ENCODE results near the gene RPS19. TPM values are rescaled to one million over a fixed set of nuclear protein-coding genes. Genes with fewer than 3 reads are reported as not detected.

The RPS19 gene
- total RNA-seq, 2 experiments from 2014 or later = 2,679 to 3,011 TPM

- peaks cover 54% of the 10 kb centered on the region for H3K4me1 Mint-ChIP-seq
- no peak for DNase-seq
- CTCF ChIA-PET = interaction anchor here (1.4 to 2.6 kb wide), 2 partner anchors 11 to 13 kb away, joined by 5 to 14 read pairs; no protein-coding TSS in a partner anchor
These were observed 2.5 kb downstream of the RPS19 start for GRCh38 chr19:41862445-41862986.

GRCh38 chr19:41863209-41863931 is 3.3 kb downstream of the RPS19 start:
- POLR2A ChIA-PET = interaction anchor here (0.5 to 0.6 kb wide), 2 partner anchors 8 to 11 kb away, joined by 3 to 9 read pairs; no protein-coding TSS in a partner anchor
- no peak for DNase-seq
- Mint-ChIP-seq H3K9me3 (no peaks in the 10 kb centered on the region), H3K27ac (peak overlapping the region; percentile 37), H3K36me3 (ENCODE audit: low read depth) (peaks cover 62% of the 10 kb centered on the region), H3K27me3 (no peaks in the 10 kb centered on the region), H3K4me3 (peak overlapping the region; percentile 79), H3K4me1 (peaks cover 63% of the 10 kb centered on the region)
- CTCF ChIA-PET = interaction anchor here (1.0 to 2.6 kb wide), 4 partner anchors 10 to 94 kb away, joined by 3 to 14 read pairs (median 4); no protein-coding TSS in a partner anchor

More at GRCh38 chr19:41862445-41862986, 2.5 kb downstream of the RPS19 start:
- Mint-ChIP-seq H3K9me3 (no peaks in the 10 kb centered on the region), H3K27ac (peak overlapping the region; percentile 84), H3K36me3 (ENCODE audit: low read depth) (peaks cover 56% of the 10 kb centered on the region), H3K27me3 (no peaks in the 10 kb centered on the region), H3K4me3 (peak overlapping the region; percentile 79)
- POLR2A ChIA-PET = interaction anchor here (0.5 to 0.6 kb wide), 2 partner anchors 9 to 12 kb away, joined by 3 to 9 read pairs; no protein-coding TSS in a partner anchor

GRCh38 chr19:41864374-41864773 is 4.3 kb downstream of the RPS19 start:
- Mint-ChIP-seq H3K4me1 (peaks cover 68% of the 10 kb centered on the region), H3K4me3 (peak overlapping the region; percentile 33), H3K27me3 (no peaks in the 10 kb centered on the region), H3K36me3 (ENCODE audit: low read depth) (peaks cover 69% of the 10 kb centered on the region), H3K9me3 (no peaks in the 10 kb centered on the region), H3K27ac (peak overlapping the region; percentile 74)
- ChIA-PET CTCF (interaction anchor here (1.0 to 2.6 kb wide), 5 partner anchors 9 to 93 kb away, joined by 3 to 14 read pairs (median 4); no protein-coding TSS in a partner anchor), POLR2A (no interaction called here)
- no peak for DNase-seq

GRCh38 chr19:41866284-41866683 is 6.2 kb downstream of the RPS19 start:
- peak overlapping the region; percentile 25 for H3K27ac Mint-ChIP-seq
- H3K4me3 Mint-ChIP-seq = no peak overlapping the region
- H3K36me3 Mint-ChIP-seq (ENCODE audit: low read depth) = peaks cover 76% of the 10 kb centered on the region
- CTCF ChIA-PET = interaction anchor here (0.9 to 2.6 kb wide), 2 partner anchors 15 to 23 kb away, joined by 3 to 5 read pairs; no protein-coding TSS in a partner anchor
- DNase-seq = no peak
- no peaks in the 10 kb centered on the region for H3K9me3 Mint-ChIP-seq
- H3K4me1 Mint-ChIP-seq = peaks cover 80% of the 10 kb centered on the region
- POLR2A ChIA-PET = no interaction called here
- H3K27me3 Mint-ChIP-seq = no peaks in the 10 kb centered on the region

GRCh38 chr19:41868120-41868988 is 8.3 kb downstream of the RPS19 start:
- H3K9me3 Mint-ChIP-seq = no peaks in the 10 kb centered on the region
- DNase-seq = no peak
- peaks cover 80% of the 10 kb centered on the region for H3K4me1 Mint-ChIP-seq
- ChIA-PET POLR2A (interaction anchor here (0.6 to 1.3 kb wide), 2 partner anchors 8 to 34 kb away, joined by 3 to 5 read pairs; partner anchors contain the start of gene RPS19), CTCF (interaction anchor here (0.6 to 1.4 kb wide), 3 partner anchors 9 to 115 kb away, joined by 4 to 5 read pairs (median 4); partner anchors contain the start of gene RPS19)
- peak overlapping the region; percentile 77 for H3K27ac Mint-ChIP-seq
- H3K27me3 Mint-ChIP-seq = no peaks in the 10 kb centered on the region
- peaks cover 71% of the 10 kb centered on the region for H3K36me3 Mint-ChIP-seq (ENCODE audit: low read depth)
- H3K4me3 Mint-ChIP-seq = no peak overlapping the region

GRCh38 chr19:41868989-41869300 is 8.9 kb downstream of the RPS19 start:
- Mint-ChIP-seq H3K9me3 (no peaks in the 10 kb centered on the region), H3K27ac (no peak overlapping the region), H3K4me1 (peaks cover 81% of the 10 kb centered on the region), H3K36me3 (ENCODE audit: low read depth) (peaks cover 68% of the 10 kb centered on the region), H3K4me3 (no peak overlapping the region), H3K27me3 (no peaks in the 10 kb centered on the region)
- no peak for DNase-seq
- POLR2A ChIA-PET = interaction anchor here (1.3 kb wide), 1 partner anchor 9 kb away, joined by 5 read pairs; the partner anchor contains the start of gene RPS19
- CTCF ChIA-PET = interaction anchor here (1.4 kb wide), 1 partner anchor 9 kb away, joined by 5 read pairs; the partner anchor contains the start of gene RPS19

- Mint-ChIP-seq H3K36me3 (ENCODE audit: low read depth) (peaks cover 63% of the 10 kb centered on the region), H3K27me3 (no peaks in the 10 kb centered on the region), H3K9me3 (no peaks in the 10 kb centered on the region), H3K4me3 (no peak overlapping the region), H3K27ac (peak overlapping the region; percentile 81), H3K4me1 (peaks cover 81% of the 10 kb centered on the region)
- ChIA-PET POLR2A (no interaction called here), CTCF (interaction anchor here (1.4 to 2.4 kb wide), 2 partner anchors 9 to 10 kb away, joined by 5 to 27 read pairs; partner anchors contain the start of gene RPS19)
- DNase-seq = no peak
These were observed 9.4 kb downstream of the RPS19 start for GRCh38 chr19:41869374-41869955.

- peaks cover 56% of the 10 kb centered on the region for H3K36me3 Mint-ChIP-seq (ENCODE audit: low read depth)
These were observed 10.4 kb downstream of the RPS19 start for GRCh38 chr19:41870401-41870873.

GRCh38 chr19:41871573-41872383 is 11.7 kb downstream of the RPS19 start:
- Mint-ChIP-seq H3K4me3 (peak overlapping the region; percentile 65), H3K36me3 (ENCODE audit: low read depth) (peaks cover 46% of the 10 kb centered on the region)

More at GRCh38 chr19:41870401-41870873, 10.4 kb downstream of the RPS19 start:
- Mint-ChIP-seq H3K4me1 (peaks cover 80% of the 10 kb centered on the region), H3K27ac (peak overlapping the region; percentile 81), H3K9me3 (no peaks in the 10 kb centered on the region), H3K4me3 (no peak overlapping the region), H3K27me3 (no peaks in the 10 kb centered on the region)
- DNase-seq = no peak
- POLR2A ChIA-PET = interaction anchor here (1.8 to 2.2 kb wide), 2 partner anchors 10 to 17 kb away, joined by 8 to 11 read pairs; partner anchors contain the start of gene RPS19
- CTCF ChIA-PET = interaction anchor here (0.7 to 3.5 kb wide), 4 partner anchors 10 to 82 kb away, joined by 3 to 44 read pairs (median 17); partner anchors contain the start of gene RPS19

GRCh38 chr19:41872384-41872774 is 12.3 kb downstream of the RPS19 start:
- Mint-ChIP-seq H3K4me3 (peak overlapping the region; percentile 14), H3K27me3 (no peaks in the 10 kb centered on the region), H3K27ac (peak overlapping the region; percentile 99), H3K9me3 (no peaks in the 10 kb centered on the region), H3K4me1 (peaks cover 92% of the 10 kb centered on the region), H3K36me3 (ENCODE audit: low read depth) (peaks cover 46% of the 10 kb centered on the region)
- CTCF ChIA-PET = interaction anchor here (0.8 to 3.5 kb wide), 12 partner anchors 9 to 86 kb away, joined by 3 to 44 read pairs (median 6); partner anchors contain the start of genes ARHGEF1, RABAC1 and RPS19
- no peak for DNase-seq
- POLR2A ChIA-PET = interaction anchor here (1.2 kb wide), 1 partner anchor 13 kb away, joined by 4 read pairs; no protein-coding TSS in a partner anchor

More at GRCh38 chr19:41871573-41872383, 11.7 kb downstream of the RPS19 start:
- Mint-ChIP-seq H3K4me1 (peaks cover 86% of the 10 kb centered on the region), H3K27me3 (no peaks in the 10 kb centered on the region), H3K9me3 (no peaks in the 10 kb centered on the region), H3K27ac (peak overlapping the region; percentile 99)
- peak; percentile 84 for DNase-seq
- ChIA-PET CTCF (interaction anchor here (0.9 to 3.5 kb wide), 10 partner anchors 10 to 86 kb away, joined by 3 to 44 read pairs (median 6); partner anchors contain the start of genes RABAC1 and RPS19), POLR2A (interaction anchor here (1.0 to 2.2 kb wide), 4 partner anchors 9 to 16 kb away, joined by 3 to 11 read pairs (median 6); partner anchors contain the start of gene RPS19)
